Progenitor cell of endocrine pancreas (in vitro differentiated cells): ENCODE measurements around the gene SNX10. TPM values are rescaled to one million over a fixed set of nuclear protein-coding genes. Genes with fewer than 3 reads are reported as not detected.

Source experiments
- DNase-seq: peaks from one replicate; pipeline ENCODE4 v3.0.0; 2021; ENCODE audit warnings: low spot score; ENCODE audit not compliant: unreplicated experiment
- H3K27ac Mint-ChIP-seq: 2 replicates; pipeline ENCODE4 v1.8.0; 2021; ENCODE audit warnings: mild to moderate bottlenecking, moderate library complexity, mixed read lengths
- H3K27me3 Mint-ChIP-seq: 2 replicates; pipeline ENCODE4 v1.8.0; 2021; ENCODE audit warnings: mixed read lengths
- H3K36me3 Mint-ChIP-seq: 2 replicates; pipeline ENCODE4 v1.8.0; 2022; ENCODE audit warnings: mixed read lengths; ENCODE audit not compliant: insufficient read depth
- H3K4me1 Mint-ChIP-seq: 2 replicates; pipeline ENCODE4 v1.8.0; 2021; ENCODE audit warnings: low read depth, mixed read lengths
- H3K4me3 Mint-ChIP-seq: 2 replicates; pipeline ENCODE4 v1.8.0; 2021; ENCODE audit warnings: low read depth, mild to moderate bottlenecking, moderate library complexity, mixed read lengths
- H3K9me3 Mint-ChIP-seq: 2 replicates; pipeline ENCODE4 v1.8.0; 2021; ENCODE audit warnings: low read depth, mixed read lengths
- CTCF ChIP-seq: fragments of 200-600 bp; sonication (generic); IDR thresholded peaks from one replicate; pipeline ENCODE4 v1.5.0; 2021; ENCODE audit warnings: antibody characterized with exemption, mild to moderate bottlenecking; ENCODE audit not compliant: unreplicated experiment
- total RNA-seq: library from RNA; stranded (reverse); gene quantifications from 2 replicates; pipeline ENCODE4 v1.2.1, GENCODE V29; 2021

SNX10 gene
- total RNA-seq, 1 donor from 2014 or later = 9.2 TPM

DNA sequence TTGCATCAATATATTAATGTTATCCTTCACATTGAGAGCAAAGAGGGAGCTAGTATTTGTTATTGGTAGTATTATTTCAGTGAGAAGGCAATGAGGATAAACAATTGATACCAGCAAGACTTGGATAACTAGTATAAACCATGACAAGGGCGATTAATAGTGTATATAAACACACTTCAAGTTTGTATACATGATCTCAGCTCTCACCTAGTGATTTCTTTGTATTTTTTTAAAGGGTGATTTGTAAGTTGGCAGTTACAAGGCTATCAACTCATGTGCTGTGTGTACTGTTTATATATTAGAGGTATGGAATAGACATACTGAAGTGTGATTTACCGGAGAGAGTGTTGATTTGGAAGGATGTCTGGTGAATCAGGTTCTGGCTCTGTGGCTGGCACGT is 88.0 kb downstream of the SNX10 start:
- no peak for TF ChIP-seq CTCF
- Mint-ChIP-seq H3K4me1 (peaks cover 22% of the 10 kb centered on the region), H3K4me3 (no peak overlapping the region), H3K27me3 (peaks cover 6% of the 10 kb centered on the region), H3K36me3 (no peaks in the 10 kb centered on the region), H3K27ac (no peak overlapping the region), H3K9me3 (no peaks in the 10 kb centered on the region)
- DNase-seq = no peak

- Mint-ChIP-seq H3K9me3 (no peaks in the 10 kb centered on the region), H3K36me3 (no peaks in the 10 kb centered on the region), H3K4me1 (peaks cover 23% of the 10 kb centered on the region), H3K4me3 (no peak overlapping the region), H3K27me3 (peaks cover 16% of the 10 kb centered on the region), H3K27ac (peak overlapping the region; percentile 9)
- no peak for DNase-seq
- no peak for TF ChIP-seq CTCF
Observed at GRCh38 chr7:26381476-26382353, 90.1 kb downstream of the SNX10 start.

GRCh38 chr7:26385240-26385639 is 93.6 kb downstream of the SNX10 start:
- peaks cover 20% of the 10 kb centered on the region for H3K27me3 Mint-ChIP-seq
- no peak overlapping the region for H3K27ac Mint-ChIP-seq
- H3K4me3 Mint-ChIP-seq = no peak overlapping the region
- TF ChIP-seq CTCF = no peak
- no peaks in the 10 kb centered on the region for H3K9me3 Mint-ChIP-seq
- DNase-seq = no peak
- H3K36me3 Mint-ChIP-seq = no peaks in the 10 kb centered on the region
- H3K4me1 Mint-ChIP-seq = peaks cover 14% of the 10 kb centered on the region

GRCh38 chr7:26387731-26388130 is 96.1 kb downstream of the SNX10 start:
- DNase-seq = no peak
- H3K4me1 Mint-ChIP-seq = peaks cover 10% of the 10 kb centered on the region
- no peak overlapping the region for H3K4me3 Mint-ChIP-seq
- H3K36me3 Mint-ChIP-seq = no peaks in the 10 kb centered on the region
- H3K27ac Mint-ChIP-seq = no peak overlapping the region
- TF ChIP-seq CTCF = no peak
- no peaks in the 10 kb centered on the region for H3K9me3 Mint-ChIP-seq
- H3K27me3 Mint-ChIP-seq = peaks cover 22% of the 10 kb centered on the region

DNA sequence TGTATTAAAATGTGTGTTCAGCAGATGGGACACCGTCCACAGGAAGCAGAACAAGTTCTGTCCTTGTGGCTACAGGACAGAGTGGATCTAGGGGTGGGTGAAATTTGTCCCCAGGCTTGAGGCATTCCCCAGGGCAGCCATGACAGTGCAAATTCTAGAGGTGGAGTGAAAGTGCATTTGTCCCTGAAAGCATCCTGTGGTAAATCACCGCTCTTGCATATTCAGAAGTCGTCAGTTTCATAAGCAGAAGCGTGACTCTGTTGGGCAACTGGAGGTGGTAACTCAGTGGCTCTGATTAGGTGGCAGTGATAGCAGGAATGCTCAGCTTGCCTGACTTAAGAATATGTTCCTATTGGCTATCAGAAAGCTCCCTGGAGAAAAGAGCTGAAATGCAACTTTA is 96.6 kb downstream of the SNX10 start:
- H3K4me1 Mint-ChIP-seq = peaks cover 8% of the 10 kb centered on the region
- DNase-seq = no peak
- H3K9me3 Mint-ChIP-seq = no peaks in the 10 kb centered on the region
- no peaks in the 10 kb centered on the region for H3K36me3 Mint-ChIP-seq
- H3K27ac Mint-ChIP-seq = no peak overlapping the region
- no peak overlapping the region for H3K4me3 Mint-ChIP-seq
- peaks cover 22% of the 10 kb centered on the region for H3K27me3 Mint-ChIP-seq
- TF ChIP-seq CTCF = no peak
